HepG2 (cell line): Measurements from ENCODE around the gene LLGL2. TPM values are rescaled to one million over a fixed set of nuclear protein-coding genes. Genes with fewer than 3 reads are reported as not detected.

ENCODE experiments used
- ATAC-seq: fragments of 200-7000 bp; cut with Tn5 transposase; 3 replicates; pipeline ENCODE4 v1.9.1; 2020; ENCODE audit warnings: mild to moderate bottlenecking, moderate library complexity
- BruUV-seq: library from RNA; stranded (reverse); fragments of 400-500 nt; replicated peaks from 2 replicates; lab custom pipeline; 2021; lab: Mats Ljungman, UMichigan
- CTCF ChIA-PET: fragments of 300-600 bp; formaldehyde crosslinking; extraction: SDS; loops from one replicate; lab custom pipeline; 2021; ENCODE audit warnings: low total read pairs, inconsistent platforms, low intra/inter-chr PET ratio; lab: Yijun Ruan, JAX
- POLR2A ChIA-PET: fragments of 350-600 bp; sonication (Branson Sonifier 250); formaldehyde crosslinking; loops from one replicate; lab custom pipeline; 2020; ENCODE audit warnings: antibody characterized with exemption, inconsistent platforms; lab: Yijun Ruan, JAX
- DNase-seq: peaks from one replicate; pipeline ENCODE4 v3.0.0-alpha.2; 2015; ENCODE audit warnings: low spot score
- FAIRE-seq: peaks from 3 replicates; lab custom pipeline; 2011; peaks lifted over from hg19 to GRCh38; lab: Jason Lieb, UNC
- H2AFZ ChIP-seq: one replicate; pipeline ENCODE4 v1.6.1; 2011; ENCODE audit warnings: low read length, inconsistent platforms
- H3K27ac ChIP-seq: fragments of 300-600 bp; 3 replicates; pipeline ENCODE4 v1.8.0; 2011; ENCODE audit warnings: mixed run types, mild to moderate bottlenecking, mixed read lengths, low read length, inconsistent platforms; ENCODE audit not compliant: insufficient read depth; ENCODE audit errors: extremely low read length
- H3K27me3 ChIP-seq, 2 experiments: fragments of 200-600 bp in 1 of 2; 2 replicates in 1 of 2; 3 replicates in 1 of 2; pipeline versions ENCODE4 v1.6.0 to v1.8.0; 2011; ENCODE audit warnings: low read length in 2 of 2, mild to moderate bottlenecking in 2 of 2, moderate library complexity in 2 of 2, inconsistent platforms in 1 of 2; ENCODE audit not compliant: insufficient read depth in 2 of 2, control insufficient read depth in 1 of 2
- H3K36me3 ChIP-seq, 2 experiments: fragments of 200-600 bp in 1 of 2; replicated peaks in 1 of 2; 2 replicates in 1 of 2; 3 replicates in 1 of 2; pipeline versions ENCODE4 v1.5.1 to v1.8.0; 2011; ENCODE audit warnings: low read length in 2 of 2, inconsistent platforms in 1 of 2; ENCODE audit not compliant: insufficient read depth in 2 of 2, control insufficient read depth in 1 of 2
- H3K4me1 ChIP-seq: 2 replicates; pipeline ENCODE4 v1.5.1; 2012; ENCODE audit warnings: low read length, inconsistent platforms; ENCODE audit not compliant: insufficient read depth
- H3K4me2 ChIP-seq: 2 replicates; pipeline ENCODE4 v1.6.0; 2011; ENCODE audit warnings: low read depth, low read length, inconsistent platforms
- H3K4me3 ChIP-seq, 3 experiments: fragments of 200-600 bp in 1 of 3; sonication (generic), shearing (Covaris generic) in 1 of 3; replicated peaks in 1 of 3; 2 replicates each; pipeline ENCODE4 v1.5.1; 2011 to 2016; ENCODE audit warnings: low read length in 3 of 3, inconsistent platforms in 2 of 3, low read depth in 2 of 3, mild to moderate bottlenecking in 2 of 3, control low read depth in 1 of 3, mixed read lengths in 1 of 3; ENCODE audit not compliant: insufficient read depth in 1 of 3
- H3K79me2 ChIP-seq: one replicate; pipeline ENCODE4 v1.6.1; 2011; ENCODE audit warnings: low read length, inconsistent platforms; ENCODE audit not compliant: insufficient read depth
- H3K9ac ChIP-seq: 2 replicates; pipeline ENCODE4 v1.6.0; 2011; ENCODE audit warnings: mild to moderate bottlenecking, low read depth, low read length, inconsistent platforms; ENCODE audit not compliant: insufficient read depth
- H3K9me3 ChIP-seq: 2 replicates; pipeline ENCODE4 v1.5.1; 2012; ENCODE audit warnings: mild to moderate bottlenecking, low read length
- H4K20me1 ChIP-seq: 2 replicates; pipeline ENCODE4 v1.6.0; 2011; ENCODE audit warnings: inconsistent platforms, mild to moderate bottlenecking, low read length, moderate library complexity; ENCODE audit not compliant: insufficient read depth
- DZIP1 ChIP-seq: sonication (generic); formaldehyde crosslinking; IDR thresholded peaks from 2 replicates; pipeline ENCODE4 v1.5.0; 2020; ENCODE audit warnings: mild to moderate bottlenecking, missing genetic modification reagents
- MAX ChIP-seq: IDR thresholded peaks from 2 replicates; pipeline ENCODE4 v1.6.1; 2012; ENCODE audit warnings: inconsistent platforms
- NR2F6 ChIP-seq, 2 experiments: IDR thresholded peaks; 2 replicates each; pipeline ENCODE4 v1.6.1; 2016; ENCODE audit warnings: antibody characterized with exemption in 1 of 2, mild to moderate bottlenecking in 1 of 2
- PBX3 ChIP-seq: sonication (generic); formaldehyde crosslinking; IDR thresholded peaks from 2 replicates; pipeline ENCODE4 v1.8.1; 2023; ENCODE audit warnings: missing genetic modification reagents, inconsistent platforms, borderline replicate concordance
- ZFP82 ChIP-seq: sonication (generic); formaldehyde crosslinking; IDR thresholded peaks from 2 replicates; pipeline ENCODE4 v1.5.1; 2020; ENCODE audit warnings: mild to moderate bottlenecking, missing genetic modification reagents, borderline replicate concordance
- ZNF18 ChIP-seq: sonication (generic); formaldehyde crosslinking; IDR thresholded peaks from 2 replicates; pipeline ENCODE4 v1.8.0; 2022; ENCODE audit warnings: mild to moderate bottlenecking, missing genetic modification reagents; ENCODE audit not compliant: insufficient replicate concordance
- ZNF292 ChIP-seq: sonication (generic); formaldehyde crosslinking; IDR thresholded peaks from 2 replicates; pipeline ENCODE4 v1.8.1; 2022; ENCODE audit warnings: mild to moderate bottlenecking, low read depth, missing genetic modification reagents, borderline replicate concordance
- ZNF503 ChIP-seq: sonication (generic); formaldehyde crosslinking; IDR thresholded peaks from 2 replicates; pipeline ENCODE4 v1.4.0; 2020; ENCODE audit warnings: missing genetic modification reagents
- ZNF513 ChIP-seq: sonication (generic); formaldehyde crosslinking; conservative IDR thresholded peaks from 2 replicates; pipeline ENCODE4 v1.5.0; 2020; ENCODE audit warnings: missing genetic modification reagents
- WGBS: methylation state at CpG from one replicate; pipeline ENCODE4 v1.1.6; 2017; ENCODE audit warnings: low lambda C conversion rate; 5-methylcytosine and 5-hydroxymethylcytosine counted together
- in situ Hi-C: cut with HindIII; loops from 2 replicates; pipeline ENCODE4 v1.10.0; 2017; ENCODE audit warnings: low pct_unique_long_range_greater_than_20kb; ENCODE audit not compliant: extremely low pct_ligation_motif_present
- intact Hi-C: fragments of 100-400 bp; cut with micrococcal nuclease; formaldehyde crosslinking; loops from one replicate; pipeline ENCODE4 v1.10.0; 2022; ENCODE audit not compliant: unreplicated experiment
- polyA plus RNA-seq, 8 experiments: library from polyadenylated mRNA; depleted of rRNA in 3 of 8; stranded (reverse) in 7 of 8; unstranded in 1 of 8; fragments of >200 nt; fragmentation: Illumina TruSeq in 4 of 8; extraction: Trizol in 4 of 8; gene quantifications; 2 replicates each; pipeline versions ENCODE4 v1.2.1 to v1.2.3, GENCODE V29; 2011 to 2016; ENCODE audit warnings: low read depth in 4 of 8, missing spikeins in 1 of 8, mixed read lengths in 1 of 8; ENCODE audit not compliant: insufficient read depth in 1 of 8
- total RNA-seq, 5 experiments: library from RNA; depleted of rRNA; stranded (reverse); fragments of >200 nt; fragmentation: Illumina TruSeq; extraction: Trizol; gene quantifications; 2 replicates each; pipeline ENCODE4 v1.2.3, GENCODE V29; 2016; ENCODE audit warnings: low read depth in 1 of 5

LLGL2 gene
- total and polyA plus RNA-seq, 2 of the 13 experiments (the other 11 are each of a cell fraction or from before 2014, with no cell fraction given): 83.0 to 86.7 TPM

GRCh38 chr17:75512926-75513640 lies 12.4 kb upstream of the LLGL2 start (continued):
- TF ChIP-seq ZNF292: no peak
- no peak for TF ChIP-seq ZNF18
- TF ChIP-seq, all 625 proteins: peak for 8

GRCh38 chr17:75513641-75514000 lies 11.9 kb upstream of the LLGL2 start:
- H3K27me3 ChIP-seq: no peaks in the 10 kb centered on the region; a peak in 1 of 5 replicates
- TF ChIP-seq ZFP82: no peak
- peak; percentile 57; the same call in 1 of the 2 replicates for TF ChIP-seq DZIP1 (CRISPR knock-in tag)
- peak; percentile 34; the same call in 1 of the 2 replicates for TF ChIP-seq NR2F6 (IDR thresholded peaks at IDR 0.05)
- no peak for TF ChIP-seq NR2F6 (CRISPR knock-in tag; IDR thresholded peaks at IDR 0.05)
- TF ChIP-seq PBX3 (CRISPR knock-in tag): no peak
- 0 out of 2 replicates have a peak, but pooled peaks have one; percentile 9 for TF ChIP-seq MAX
- no peak for TF ChIP-seq ZNF503 (CRISPR knock-in tag)
- no peak for TF ChIP-seq ZNF513 (CRISPR knock-in tag)
- peak overlapping the region; percentile 9 for H3K27ac ChIP-seq
- BruUV-seq: no TSS peak
- no peaks in the 10 kb centered on the region for H3K9me3 ChIP-seq
- FAIRE-seq: no peak
- peak overlapping the region; percentile 91 for H3K4me2 ChIP-seq
- intact Hi-C loops (loop anchor here (5.0 kb wide), 1 partner anchor 56 kb away; the partner anchor contains the start of gene TMEM94), in situ Hi-C loops (no loop called here)
- peak overlapping the region; percentile 68 to 93 (median 79); a peak in 4 of 6 replicates for H3K4me3 ChIP-seq
- ATAC-seq: no peak
- 70% methylated on average over 17 of the region's 17 CpGs for WGBS
- peaks cover 10% of the 10 kb centered on the region for H3K79me2 ChIP-seq
- peak overlapping the region; percentile 75; the same call in 1 of the 2 replicates for H3K9ac ChIP-seq
- ChIA-PET POLR2A (interaction anchor here (1.0 to 1.3 kb wide), 2 partner anchors 35 to 54 kb away, joined by 5 read pairs; no protein-coding TSS in a partner anchor), CTCF (no interaction called here)
- peaks cover 10% of the 10 kb centered on the region; the same call in 1 of the 2 replicates for H4K20me1 ChIP-seq
- no peak for DNase-seq
- H2AFZ ChIP-seq: no peak overlapping the region
- H3K4me1 ChIP-seq: peaks cover 69% of the 10 kb centered on the region
- H3K36me3 ChIP-seq: peaks cover 2 to 3% of the 10 kb centered on the region in 2 experiments
